ENCODE results near the gene GALNT17.

GALNT17 gene

DNA sequence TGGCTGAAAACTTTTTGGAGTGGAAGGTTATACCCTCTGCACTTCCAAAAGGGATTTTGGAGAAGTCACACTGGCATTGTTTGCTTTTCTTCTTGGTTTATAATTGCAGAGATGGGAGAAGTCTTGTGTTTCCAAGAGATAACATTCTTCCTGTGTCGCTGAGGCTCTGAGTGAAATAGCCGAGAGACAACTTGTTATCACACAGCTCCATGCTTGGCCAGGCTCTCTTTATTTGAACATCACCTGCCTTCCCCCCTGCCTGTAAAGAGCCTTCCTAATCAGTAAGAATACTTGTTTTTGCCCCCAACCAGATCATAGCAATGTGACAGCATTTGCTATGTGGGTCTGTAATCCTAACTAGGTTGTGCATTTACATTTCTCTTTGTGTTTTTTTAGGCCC, 270.7 kb downstream of the GALNT17 start:
- no peak for DNase-seq (ENCODE audit: low spot score)

DNA sequence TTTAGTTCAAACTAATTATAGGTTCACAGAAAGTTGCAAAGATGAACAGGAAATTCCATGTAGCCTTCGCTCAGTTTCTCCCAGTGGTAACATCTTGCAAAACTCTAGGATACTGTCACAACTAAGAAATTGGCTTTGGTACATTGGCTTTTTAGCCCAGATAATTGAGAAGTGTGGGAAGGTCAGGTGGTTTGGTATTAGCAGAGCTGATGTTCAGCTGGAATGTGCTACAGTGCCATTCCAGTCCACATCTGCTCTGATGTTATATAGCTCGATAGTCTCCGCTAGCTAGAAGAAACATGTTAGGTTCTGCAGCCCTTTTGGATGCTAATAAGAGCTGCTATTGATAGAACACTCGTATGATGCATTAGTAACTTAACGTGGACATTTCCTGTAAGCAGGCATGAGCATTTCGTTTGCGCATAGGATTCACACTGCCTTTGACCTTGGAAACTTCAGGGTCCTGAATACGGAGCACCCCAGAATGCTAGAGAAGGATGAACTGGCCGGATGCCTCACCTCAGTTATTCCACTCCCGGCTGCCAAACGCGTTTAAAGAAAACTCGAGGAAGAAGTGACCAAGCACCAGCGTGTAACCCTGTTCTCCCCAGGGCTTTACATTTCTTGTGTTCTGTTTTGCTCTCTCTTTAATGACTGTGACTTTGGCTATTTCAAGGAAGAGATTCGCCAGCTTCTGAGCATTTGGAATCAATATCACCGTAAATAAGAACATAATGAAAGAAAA, 271.4 kb downstream of the GALNT17 start:
- DNase-seq (ENCODE audit: low spot score): no peak

DNA sequence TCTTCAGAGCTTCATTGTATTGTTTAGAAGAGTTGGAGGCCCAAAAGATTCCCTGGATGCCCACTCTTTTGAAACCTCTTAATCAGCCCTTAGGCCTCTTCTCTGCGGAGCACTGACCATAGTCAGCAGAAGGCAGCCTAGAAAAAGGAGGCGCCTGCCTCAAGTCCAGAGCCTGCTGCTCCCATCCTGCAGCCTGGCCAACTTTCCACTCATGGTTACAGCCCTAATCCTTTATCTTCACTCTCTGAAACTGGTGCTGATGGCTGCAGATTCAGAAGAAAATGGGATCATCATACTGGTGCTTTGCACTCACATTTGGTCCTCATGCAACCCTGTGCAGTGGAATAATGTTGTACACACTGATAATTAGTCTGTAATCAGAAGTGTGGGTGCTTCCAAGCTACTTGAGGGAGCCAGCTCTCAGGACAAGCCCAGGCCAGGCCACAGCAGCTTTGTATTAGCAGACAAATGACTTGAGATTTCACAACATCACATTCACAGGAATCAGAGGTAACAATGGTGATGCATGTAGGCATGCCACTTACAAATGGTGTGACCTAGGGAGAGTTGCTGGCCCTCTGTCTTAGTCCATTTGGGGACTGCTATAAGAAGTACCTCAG, 272.9 kb downstream of the GALNT17 start:
- no peak for DNase-seq (ENCODE audit: low spot score)

DNA sequence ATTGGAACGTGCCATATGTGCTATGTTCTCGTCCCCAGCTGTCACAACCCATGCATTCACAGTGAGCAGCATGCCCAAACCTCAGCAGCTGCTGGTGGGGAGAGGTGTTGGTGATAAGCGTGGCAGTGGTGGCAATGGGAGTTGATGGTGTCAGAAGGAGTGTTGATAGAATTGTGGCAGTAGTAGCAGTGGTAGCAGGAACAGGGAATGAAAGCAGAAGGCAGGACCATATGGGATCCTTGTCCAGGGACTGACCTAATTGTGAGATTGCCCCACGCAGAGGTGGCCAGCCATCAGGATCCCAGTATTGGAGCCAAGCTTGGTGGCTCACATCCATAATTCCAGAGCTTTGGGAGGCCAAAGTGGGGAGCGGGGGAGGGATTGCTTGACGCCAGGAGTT, 276.3 kb downstream of the GALNT17 start:
- DNase-seq (ENCODE audit: low spot score): no peak

DNA sequence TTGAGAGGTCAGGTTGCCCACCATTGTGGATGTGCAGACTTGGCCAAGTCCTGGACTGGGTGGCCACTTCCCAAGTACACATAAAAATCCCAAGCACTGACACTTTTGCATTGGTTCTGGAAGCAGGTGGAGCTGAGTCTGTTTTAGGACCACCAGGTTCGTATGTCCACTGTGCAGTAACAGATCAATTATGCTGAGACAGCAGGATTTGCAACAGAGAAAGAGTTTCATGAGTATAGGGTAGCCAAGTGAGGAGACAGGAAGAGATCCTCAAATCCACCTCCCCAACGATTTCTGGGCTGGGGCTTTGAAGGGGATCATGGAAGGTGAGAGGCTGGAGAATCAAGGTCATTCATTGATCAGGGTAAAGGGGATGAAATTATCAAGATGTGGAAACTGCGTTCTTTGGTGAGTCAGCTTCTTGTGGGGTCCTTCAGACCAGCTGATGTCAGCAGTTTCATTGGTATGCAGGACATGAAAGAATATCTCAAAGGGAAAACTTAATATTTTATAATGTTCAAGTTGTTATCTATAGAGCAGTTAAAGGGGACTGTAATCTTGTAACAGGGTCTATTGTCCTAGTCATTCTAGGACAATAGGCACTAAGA, 277.7 kb downstream of the GALNT17 start:
- DNase-seq (ENCODE audit: low spot score): no peak

DNA sequence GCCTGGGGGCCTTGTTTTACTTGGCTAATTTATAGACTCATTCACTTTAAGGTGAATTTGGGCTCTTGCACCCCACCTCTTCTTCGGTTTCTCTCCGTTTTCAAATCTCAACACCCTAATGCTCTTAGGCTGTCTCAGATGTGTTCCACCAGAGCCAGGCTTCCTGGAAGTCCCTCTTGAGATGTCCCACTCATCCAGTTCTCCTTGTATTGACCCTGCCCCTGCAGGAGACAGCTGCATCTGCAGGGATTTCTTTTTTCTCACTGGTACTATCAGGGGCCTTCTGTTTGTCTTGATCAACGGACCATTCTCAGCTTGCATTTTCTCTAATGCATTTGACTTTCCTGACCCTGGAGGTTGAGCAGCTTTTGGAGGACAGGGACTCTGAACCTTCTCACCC, 279.5 kb downstream of the GALNT17 start:
- DNase-seq (ENCODE audit: low spot score): no peak

DNA sequence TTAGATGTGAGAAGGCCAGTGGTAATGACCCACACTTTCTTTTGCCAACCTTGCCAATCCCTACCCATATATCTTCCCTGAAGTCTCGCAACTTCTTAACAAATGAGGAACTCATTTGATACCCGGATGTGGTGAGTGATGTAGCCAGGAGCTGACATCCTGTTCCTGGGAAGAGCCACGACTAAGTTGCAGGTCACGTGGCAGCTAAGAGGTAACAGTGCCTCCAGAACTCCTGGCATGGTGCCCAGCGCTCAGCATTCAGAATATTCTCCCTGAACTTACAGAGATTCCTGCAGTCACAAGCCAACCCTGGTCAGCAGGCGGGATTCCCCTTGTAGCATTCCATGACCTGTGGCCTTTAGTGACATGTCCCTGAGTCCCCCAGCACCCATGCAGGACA, 282.5 kb downstream of the GALNT17 start:
- no peak for DNase-seq (ENCODE audit: low spot score)

DNA sequence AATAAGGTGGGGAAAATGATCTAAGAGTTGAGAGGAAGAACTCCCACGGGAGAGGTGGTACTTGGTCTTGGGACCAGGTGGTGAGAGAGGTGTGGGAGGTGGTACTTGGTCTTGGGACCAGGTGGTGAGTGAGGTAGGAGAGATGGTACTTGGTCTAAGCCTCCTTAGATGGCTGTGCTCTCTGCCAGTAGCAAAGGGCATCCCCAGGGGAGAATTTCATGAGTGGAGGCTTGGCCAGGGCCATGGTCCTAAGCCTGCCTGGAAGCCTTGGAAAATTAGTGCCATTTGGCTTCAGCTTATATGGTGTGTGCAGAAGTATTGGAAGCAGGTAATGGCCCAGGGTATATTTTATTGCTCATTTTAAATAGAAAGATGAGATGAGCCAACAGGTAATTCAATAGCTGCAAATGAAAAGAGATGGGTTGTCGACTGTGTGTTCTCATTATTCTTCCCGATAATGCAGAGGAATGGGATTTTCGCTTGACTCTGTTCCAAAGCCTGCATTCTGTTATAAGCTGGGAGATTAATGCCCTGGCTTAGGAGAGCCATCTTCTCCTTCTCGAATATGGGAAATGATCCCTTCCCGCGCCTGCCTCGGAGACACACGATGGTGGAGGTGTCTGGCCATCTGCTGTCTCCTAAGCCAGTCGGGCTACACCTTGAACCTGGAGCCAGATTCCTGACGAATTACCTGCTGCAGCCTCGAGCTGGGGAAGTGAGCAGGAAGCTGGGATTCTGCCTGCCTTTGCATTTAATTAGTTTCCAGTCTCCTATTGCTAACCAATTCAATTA, 287.8 kb downstream of the GALNT17 start:
- DNase-seq (ENCODE audit: low spot score): no peak

DNA sequence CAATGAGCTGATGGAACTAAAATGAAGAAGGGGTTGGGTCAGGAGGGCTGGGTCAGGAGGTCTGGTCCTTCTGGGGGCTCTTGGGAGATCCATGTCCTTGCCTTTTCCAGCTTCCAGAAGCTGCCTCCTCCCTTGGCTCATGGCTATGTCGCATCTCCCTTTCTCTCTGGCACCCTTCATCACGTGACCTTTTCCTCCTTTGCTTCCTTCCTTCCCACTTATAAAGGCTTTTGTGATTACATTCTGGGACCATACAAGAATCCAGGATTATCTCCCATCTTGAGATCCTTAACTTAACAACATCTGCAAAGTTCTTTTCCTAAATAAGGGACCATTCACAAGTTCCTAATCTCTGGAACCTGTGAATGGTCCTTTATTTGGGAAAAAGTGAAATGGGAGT, 290.2 kb downstream of the GALNT17 start:
- DNase-seq (ENCODE audit: low spot score): no peak

DNA sequence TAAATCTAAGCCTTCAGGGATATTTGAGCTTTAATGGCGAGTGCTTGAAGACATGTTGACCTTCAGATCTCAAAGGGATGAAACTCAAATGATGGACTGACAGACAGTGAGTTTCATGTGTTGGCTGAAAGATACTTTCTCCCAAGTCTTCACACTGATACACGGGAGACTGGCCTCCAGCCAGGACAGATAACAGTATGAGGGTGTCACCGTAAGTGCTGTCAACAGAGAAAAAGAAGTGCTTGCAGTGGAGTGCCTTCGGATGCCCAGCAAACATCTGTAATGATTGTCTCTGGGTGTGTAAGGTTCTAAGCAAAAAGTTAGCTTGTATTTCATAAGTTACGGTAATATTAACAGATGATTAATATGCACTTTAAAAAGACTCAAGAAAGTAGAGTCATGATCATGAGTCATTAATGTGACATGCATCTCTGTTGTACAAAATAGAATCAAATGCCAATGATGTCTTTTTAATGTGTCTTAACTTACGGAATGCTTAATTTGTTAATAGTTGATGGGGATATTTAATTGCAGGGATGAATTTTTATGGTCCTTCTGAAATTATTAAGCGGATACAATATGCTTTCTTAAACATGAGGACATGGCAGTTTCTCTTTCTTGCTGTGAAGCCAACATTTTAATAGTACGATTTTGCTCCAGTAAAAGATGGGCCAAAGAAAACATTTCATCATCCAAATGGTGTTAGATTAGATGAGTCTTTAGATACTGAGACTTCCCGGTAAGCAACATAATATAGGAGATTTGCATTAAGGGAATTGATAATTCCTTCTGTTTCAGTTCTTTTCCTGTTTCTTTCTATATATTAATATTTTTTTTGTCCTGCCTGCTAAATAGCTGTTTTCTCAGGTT, 292.5 kb downstream of the GALNT17 start:
- DNase-seq (ENCODE audit: low spot score): no peak

DNA sequence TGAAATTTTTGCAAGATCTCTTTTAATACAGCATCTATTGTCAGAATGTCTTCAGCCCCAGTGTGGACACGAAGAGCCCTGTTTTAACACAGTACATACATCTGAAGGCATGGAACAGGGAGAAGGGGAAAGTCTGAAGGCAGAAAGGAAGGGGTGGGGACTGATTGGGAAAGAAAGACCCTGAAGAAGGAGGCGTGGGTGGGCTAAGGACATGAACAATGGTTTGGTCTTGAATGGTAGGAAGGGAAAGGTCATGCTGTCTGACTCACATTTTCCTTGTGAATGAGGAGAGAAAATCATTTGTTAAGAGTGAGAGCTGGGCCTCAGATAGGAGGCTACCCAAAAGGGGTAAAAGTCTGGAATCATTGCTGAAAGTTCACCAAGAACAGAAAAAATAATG, 297.1 kb downstream of the GALNT17 start:
- DNase-seq (ENCODE audit: low spot score): no peak

DNA sequence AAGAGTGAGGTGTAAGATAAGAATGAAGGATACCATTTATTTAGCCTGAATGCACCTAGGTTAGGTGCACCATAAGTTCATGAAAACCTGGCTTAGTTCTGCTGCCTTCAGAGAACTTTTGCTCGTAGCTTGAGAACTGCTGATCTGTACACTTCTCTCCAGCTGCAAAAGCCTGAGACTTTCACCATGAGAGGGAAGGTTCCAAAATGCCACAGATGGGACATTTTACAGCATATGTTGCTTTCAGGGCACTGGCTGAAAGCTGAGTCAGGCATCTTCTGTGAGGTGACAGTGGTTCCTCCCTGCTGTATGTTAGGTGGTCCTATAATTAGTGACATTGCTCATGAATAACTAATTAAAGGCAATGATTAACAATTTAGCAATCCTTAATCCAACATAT, 298.3 kb downstream of the GALNT17 start:
- DNase-seq (ENCODE audit: low spot score): no peak

DNA sequence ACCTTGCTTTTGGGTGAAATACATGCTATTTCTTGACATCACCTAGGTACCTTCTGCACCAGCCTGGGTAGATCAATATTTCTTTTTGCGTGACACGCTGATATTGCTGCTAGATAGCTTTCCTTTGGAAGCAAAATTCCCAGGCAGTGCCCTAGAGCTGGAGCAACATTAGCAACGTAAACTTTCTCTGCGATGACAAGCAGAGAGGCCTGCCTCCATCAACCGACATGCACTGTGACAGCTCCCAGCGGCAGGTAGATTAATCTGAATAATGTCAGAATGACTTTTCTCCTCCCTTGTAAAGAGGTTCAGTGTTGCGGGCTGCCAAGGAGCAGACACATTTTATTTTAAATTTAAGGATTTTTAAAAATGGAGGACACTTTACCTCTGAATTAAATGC, 307.4 kb downstream of the GALNT17 start:
- DNase-seq (ENCODE audit: low spot score): no peak

DNA sequence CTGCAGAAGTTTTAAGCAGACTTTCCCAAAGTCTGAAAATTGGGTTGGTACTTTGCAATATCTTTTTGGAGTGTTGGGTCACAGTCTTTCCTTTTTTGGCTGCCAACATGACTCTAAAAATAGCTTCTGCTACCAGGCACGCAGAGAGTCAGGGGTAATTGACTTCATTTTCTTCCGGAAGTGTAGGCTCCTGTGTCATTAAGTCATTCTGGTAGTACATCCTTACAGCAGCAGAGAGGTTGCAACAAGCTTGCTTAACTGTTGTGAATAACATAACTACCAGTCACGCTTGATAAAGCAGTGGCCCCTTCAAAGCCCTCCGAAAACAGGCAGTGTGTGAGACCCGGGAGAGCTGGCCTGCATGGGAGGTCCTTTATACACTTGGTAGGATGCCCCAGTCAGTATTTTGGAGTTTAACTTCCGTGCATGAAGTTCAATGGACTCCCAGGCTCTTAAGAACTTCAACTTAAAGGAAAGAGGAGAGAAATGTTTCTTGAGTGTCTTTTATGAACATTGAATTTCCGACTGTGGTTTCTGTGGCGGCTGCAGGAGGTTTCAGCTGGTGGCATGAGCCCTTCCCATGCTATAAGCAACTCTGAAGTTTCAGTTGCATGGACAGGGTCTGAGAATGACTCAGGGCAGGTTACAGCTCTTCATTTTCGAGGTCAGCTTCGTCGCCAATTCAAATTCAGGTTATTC, 310.7 kb downstream of the GALNT17 start:
- no peak for DNase-seq (ENCODE audit: low spot score)

DNA sequence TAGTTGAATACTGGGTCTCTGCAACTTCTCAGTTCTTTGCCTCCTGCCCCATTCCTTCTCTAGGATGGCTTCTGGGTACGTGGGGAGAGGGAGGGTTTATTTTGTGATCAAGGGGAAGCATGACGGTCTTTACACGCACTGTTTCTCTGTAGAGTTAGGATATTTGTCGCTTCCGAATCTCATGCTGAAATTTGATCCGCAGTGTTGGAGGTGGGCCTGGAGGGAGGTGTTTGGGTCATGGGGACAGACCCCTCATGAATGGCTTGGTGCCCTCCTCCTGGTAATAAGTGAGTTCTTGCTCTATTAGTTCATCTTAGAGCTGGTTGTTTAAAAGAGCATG, 311.2 kb downstream of the GALNT17 start:
- no peak for DNase-seq (ENCODE audit: low spot score)

DNA sequence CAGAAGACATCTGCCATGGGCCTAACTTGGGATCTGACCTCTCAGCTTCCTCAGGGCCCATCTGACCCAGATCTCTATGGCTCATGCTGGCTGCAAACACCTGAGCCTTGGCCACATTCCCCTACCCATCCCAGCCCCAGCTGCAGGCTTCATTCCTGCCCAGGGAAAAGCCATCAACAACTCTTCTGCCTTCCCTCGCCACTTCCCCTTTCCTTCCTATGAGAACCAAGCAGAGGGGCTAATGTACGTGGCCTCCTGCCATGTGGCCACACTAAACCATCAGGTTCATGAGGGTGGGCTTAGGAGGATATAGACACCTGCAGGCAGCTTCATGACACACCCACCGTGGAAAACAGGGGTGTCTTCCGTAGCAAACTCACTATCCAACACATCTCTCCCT, 312.2 kb downstream of the GALNT17 start:
- DNase-seq (ENCODE audit: low spot score): no peak

DNA sequence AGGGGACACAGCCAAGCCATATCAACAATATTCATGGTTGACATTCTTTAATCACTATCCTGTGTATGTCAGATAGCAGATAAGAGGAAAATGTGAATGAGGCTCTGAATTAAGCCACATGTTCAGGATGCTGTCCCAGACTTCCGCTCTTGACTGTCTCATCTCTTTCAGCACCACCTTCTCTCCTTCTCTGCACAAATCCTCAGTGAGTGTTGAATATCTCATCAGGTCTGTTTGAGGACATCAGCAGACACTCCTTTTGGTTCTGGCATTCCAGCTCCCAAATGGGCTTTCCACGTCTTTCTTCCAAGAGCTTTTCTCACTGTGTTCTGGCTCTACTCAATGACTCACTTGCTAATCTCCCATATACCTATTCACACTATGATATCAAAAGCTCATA, 321.7 kb downstream of the GALNT17 start:
- DNase-seq (ENCODE audit: low spot score): no peak

DNA sequence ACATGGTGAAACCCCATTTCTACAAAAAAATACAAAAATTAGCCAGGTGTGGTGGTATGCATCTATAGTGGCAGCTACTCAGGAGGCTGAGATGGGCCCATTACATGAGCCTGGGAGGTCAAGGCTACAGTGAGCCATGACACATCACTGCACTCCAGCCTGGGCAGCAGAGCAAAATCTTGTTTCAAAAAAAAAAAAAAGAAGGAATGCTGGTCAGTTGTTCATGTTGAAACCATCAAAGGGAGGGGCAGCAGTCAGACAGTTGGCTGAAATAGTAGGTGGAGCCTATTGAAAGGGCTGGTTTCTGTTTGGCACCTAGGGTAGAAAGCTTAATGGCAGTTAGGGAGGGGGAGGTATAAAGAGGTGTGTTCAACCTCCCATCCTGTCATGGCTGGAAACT, 323.0 kb downstream of the GALNT17 start:
- DNase-seq (ENCODE audit: low spot score): no peak

DNA sequence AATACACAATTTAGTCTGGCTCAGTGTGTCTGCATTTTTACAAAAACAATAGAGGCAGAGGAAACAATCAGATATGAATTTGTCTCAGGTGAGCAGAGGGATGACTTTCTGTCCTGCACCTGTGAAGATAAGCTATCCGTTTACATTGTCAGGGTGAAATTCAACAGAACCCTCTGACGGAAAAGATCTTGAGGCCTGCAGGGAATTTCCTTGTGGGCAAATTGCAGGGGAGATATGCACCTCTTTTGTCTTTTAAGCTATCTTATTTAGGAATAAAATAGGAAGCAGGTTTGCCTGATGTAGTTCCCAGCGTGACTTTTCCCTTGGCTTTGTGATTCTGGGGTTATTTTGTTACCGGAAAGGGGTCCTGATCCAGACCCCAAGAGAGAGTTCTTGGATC, 325.1 kb downstream of the GALNT17 start:
- no peak for DNase-seq (ENCODE audit: low spot score)

DNA sequence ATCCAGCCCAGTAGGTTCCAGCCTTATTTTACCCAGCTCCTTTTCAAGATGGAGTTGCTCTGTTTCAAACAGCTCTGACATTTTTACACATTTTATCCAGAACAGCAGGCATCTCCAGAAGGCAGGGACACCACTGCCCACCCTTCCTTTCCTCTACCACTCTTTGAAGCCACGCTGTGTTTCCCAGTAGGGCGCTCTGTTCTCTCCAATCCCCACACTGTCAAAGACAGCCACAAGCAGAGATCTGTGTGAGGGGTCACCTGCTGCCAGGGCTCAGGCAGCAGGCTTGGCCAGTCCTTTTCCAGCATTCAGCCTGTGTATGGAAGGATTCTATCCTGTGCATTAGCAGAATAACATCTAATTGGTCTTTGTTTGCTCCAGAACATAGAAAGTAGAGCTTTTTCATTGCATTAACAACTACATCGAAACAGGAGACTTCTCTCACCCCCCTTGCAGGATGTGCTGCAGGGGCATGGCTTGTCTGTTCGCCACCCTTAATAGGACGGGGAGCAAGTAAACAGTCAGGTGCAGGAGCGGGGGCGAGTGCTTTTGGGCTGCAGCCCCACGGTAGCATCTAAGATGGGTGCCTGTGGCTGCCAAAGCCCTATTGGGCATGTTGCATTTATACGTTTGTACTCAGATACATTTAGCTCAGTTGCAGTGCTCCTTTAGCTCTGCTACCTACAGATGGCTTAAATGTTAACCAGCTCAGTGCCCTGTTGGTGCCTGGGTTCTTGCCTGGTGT, 326.1 kb downstream of the GALNT17 start:
- no peak for DNase-seq (ENCODE audit: low spot score)

DNA sequence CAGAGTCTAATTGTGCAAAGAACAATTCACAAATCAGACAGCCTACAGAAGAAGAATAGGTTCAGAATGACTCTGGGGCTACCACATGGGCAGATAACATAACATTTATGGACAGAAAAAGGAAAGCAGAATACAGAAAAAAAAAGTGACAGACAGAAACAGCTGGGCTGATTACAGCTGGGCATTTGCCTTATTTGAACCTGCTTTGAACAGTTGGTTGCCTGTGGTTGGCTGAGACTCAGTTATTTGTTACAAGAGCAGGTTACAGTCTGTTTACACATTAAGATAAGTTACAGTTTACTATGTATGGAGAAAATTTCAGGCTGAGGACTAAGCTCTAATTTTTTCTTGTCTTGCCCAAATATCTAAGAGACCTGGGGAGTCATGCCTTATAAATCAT, 327.2 kb downstream of the GALNT17 start:
- DNase-seq (ENCODE audit: low spot score): no peak

Measured in GM03348 (cell line).